HEK293 (cell line): ENCODE results near the gene STARD10.

Experiments used
- IKZF3 ChIP-seq: fragments of 450-650 bp; IDR thresholded peaks from 2 replicates; pipeline ENCODE4 v1.5.0; 2018; ENCODE audit warnings: missing biosample characterization, mild to moderate bottlenecking, missing genetic modification characterization, moderate library complexity
- SCRT1 ChIP-seq: fragments of 450-650 bp; formaldehyde crosslinking; IDR thresholded peaks from 2 replicates; pipeline ENCODE4 v1.5.1; 2016; ENCODE audit warnings: missing biosample characterization, missing genetic modification characterization, borderline replicate concordance
- SP2 ChIP-seq: fragments of 450-650 bp; formaldehyde crosslinking; IDR thresholded peaks from 2 replicates; pipeline ENCODE4 v1.5.1; 2016; ENCODE audit warnings: missing biosample characterization, missing genetic modification characterization
- YY1 ChIP-seq: fragments of 450-650 bp; formaldehyde crosslinking; IDR thresholded peaks from 2 replicates; pipeline ENCODE4 v1.5.1; 2018; ENCODE audit warnings: missing biosample characterization, missing genetic modification characterization
- ZNF114 ChIP-seq: fragments of 450-650 bp; formaldehyde crosslinking; IDR thresholded peaks from 2 replicates; pipeline ENCODE4 v1.5.0; 2017; ENCODE audit warnings: missing biosample characterization, missing genetic modification characterization
- ZNF146 ChIP-seq: fragments of 450-650 bp; formaldehyde crosslinking; IDR thresholded peaks from 2 replicates; pipeline ENCODE4 v1.5.1; 2016; ENCODE audit warnings: missing biosample characterization, missing genetic modification characterization
- ZNF184 ChIP-seq: fragments of 450-650 bp; IDR thresholded peaks from 2 replicates; pipeline ENCODE4 v1.5.1; 2018; ENCODE audit warnings: missing biosample characterization, mild to moderate bottlenecking, missing genetic modification characterization
- ZNF416 ChIP-seq: fragments of 450-650 bp; formaldehyde crosslinking; IDR thresholded peaks from 2 replicates; pipeline ENCODE4 v1.5.1; 2016; ENCODE audit warnings: missing biosample characterization, missing genetic modification characterization
- ZNF529 ChIP-seq: fragments of 450-650 bp; formaldehyde crosslinking; IDR thresholded peaks from 2 replicates; pipeline ENCODE4 v1.5.1; 2017; ENCODE audit warnings: missing genetic modification characterization, missing biosample characterization; ENCODE audit not compliant: insufficient replicate concordance
- ZNF747 ChIP-seq: fragments of 450-650 bp; formaldehyde crosslinking; IDR thresholded peaks from 2 replicates; pipeline ENCODE4 v1.5.1; 2016; ENCODE audit warnings: missing biosample characterization, missing genetic modification characterization
- ZSCAN16 ChIP-seq: fragments of 450-650 bp; formaldehyde crosslinking; IDR thresholded peaks from 2 replicates; pipeline ENCODE4 v1.5.1; 2016; ENCODE audit warnings: missing biosample characterization, missing genetic modification characterization
- TF ChIP-seq, protein P1 (sequence below): fragments of 450-650 bp; formaldehyde crosslinking; IDR thresholded peaks from 2 replicates; pipeline ENCODE4 v1.5.1; 2016; ENCODE audit warnings: missing biosample characterization, missing genetic modification characterization
- TF ChIP-seq, protein P2 (sequence below): fragments of 450-650 bp; formaldehyde crosslinking; IDR thresholded peaks from 2 replicates; pipeline ENCODE4 v1.5.1; 2016; ENCODE audit warnings: missing biosample characterization, missing genetic modification characterization
- TF ChIP-seq, protein P3 (sequence below): fragments of 450-650 bp; formaldehyde crosslinking; IDR thresholded peaks from 2 replicates; pipeline ENCODE4 v1.5.1; 2016; ENCODE audit warnings: missing biosample characterization, missing genetic modification characterization, low read depth

DNA sequence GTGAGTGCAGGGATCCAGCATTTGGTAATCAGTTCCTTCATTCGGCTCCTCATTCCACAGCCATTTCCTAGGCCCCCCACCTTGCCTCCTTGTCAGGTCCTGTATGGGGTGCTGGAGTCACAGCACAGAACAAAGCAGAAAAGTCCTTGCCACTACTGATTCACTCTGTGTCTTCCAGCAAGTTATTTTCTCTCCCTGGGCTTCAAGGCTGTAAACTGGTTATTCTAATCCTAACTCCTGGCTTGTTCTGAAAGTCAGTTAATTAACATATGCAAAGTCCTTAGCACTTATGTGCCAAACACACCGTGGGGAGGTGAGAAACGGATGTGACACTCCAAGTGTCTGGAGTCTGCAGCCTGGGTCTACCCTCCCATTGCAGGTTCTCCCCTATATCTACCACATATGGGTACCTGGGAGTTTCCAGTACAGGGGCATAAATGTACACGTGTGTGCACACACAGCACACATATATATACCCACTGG is 89.0 kb downstream of the STARD10 start:
- TF ChIP-seq, protein P1, sequence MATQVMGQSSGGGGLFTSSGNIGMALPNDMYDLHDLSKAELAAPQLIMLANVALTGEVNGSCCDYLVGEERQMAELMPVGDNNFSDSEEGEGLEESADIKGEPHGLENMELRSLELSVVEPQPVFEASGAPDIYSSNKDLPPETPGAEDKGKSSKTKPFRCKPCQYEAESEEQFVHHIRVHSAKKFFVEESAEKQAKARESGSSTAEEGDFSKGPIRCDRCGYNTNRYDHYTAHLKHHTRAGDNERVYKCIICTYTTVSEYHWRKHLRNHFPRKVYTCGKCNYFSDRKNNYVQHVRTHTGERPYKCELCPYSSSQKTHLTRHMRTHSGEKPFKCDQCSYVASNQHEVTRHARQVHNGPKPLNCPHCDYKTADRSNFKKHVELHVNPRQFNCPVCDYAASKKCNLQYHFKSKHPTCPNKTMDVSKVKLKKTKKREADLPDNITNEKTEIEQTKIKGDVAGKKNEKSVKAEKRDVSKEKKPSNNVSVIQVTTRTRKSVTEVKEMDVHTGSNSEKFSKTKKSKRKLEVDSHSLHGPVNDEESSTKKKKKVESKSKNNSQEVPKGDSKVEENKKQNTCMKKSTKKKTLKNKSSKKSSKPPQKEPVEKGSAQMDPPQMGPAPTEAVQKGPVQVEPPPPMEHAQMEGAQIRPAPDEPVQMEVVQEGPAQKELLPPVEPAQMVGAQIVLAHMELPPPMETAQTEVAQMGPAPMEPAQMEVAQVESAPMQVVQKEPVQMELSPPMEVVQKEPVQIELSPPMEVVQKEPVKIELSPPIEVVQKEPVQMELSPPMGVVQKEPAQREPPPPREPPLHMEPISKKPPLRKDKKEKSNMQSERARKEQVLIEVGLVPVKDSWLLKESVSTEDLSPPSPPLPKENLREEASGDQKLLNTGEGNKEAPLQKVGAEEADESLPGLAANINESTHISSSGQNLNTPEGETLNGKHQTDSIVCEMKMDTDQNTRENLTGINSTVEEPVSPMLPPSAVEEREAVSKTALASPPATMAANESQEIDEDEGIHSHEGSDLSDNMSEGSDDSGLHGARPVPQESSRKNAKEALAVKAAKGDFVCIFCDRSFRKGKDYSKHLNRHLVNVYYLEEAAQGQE (tag by site-specific recombination) = no peak
- TF ChIP-seq, protein P2, sequence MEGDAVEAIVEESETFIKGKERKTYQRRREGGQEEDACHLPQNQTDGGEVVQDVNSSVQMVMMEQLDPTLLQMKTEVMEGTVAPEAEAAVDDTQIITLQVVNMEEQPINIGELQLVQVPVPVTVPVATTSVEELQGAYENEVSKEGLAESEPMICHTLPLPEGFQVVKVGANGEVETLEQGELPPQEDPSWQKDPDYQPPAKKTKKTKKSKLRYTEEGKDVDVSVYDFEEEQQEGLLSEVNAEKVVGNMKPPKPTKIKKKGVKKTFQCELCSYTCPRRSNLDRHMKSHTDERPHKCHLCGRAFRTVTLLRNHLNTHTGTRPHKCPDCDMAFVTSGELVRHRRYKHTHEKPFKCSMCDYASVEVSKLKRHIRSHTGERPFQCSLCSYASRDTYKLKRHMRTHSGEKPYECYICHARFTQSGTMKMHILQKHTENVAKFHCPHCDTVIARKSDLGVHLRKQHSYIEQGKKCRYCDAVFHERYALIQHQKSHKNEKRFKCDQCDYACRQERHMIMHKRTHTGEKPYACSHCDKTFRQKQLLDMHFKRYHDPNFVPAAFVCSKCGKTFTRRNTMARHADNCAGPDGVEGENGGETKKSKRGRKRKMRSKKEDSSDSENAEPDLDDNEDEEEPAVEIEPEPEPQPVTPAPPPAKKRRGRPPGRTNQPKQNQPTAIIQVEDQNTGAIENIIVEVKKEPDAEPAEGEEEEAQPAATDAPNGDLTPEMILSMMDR (tag by site-specific recombination) = no peak
- TF ChIP-seq ZNF146 (tag by site-specific recombination) (no peak), YY1 (tag by site-specific recombination) (no peak), ZNF184 (tag by site-specific recombination) (no peak), ZNF747 (tag by site-specific recombination) (no peak), ZNF416 (no peak), IKZF3 (tag by site-specific recombination) (no peak), SP2 (tag by site-specific recombination) (no peak), SCRT1 (no peak), ZSCAN16 (tag by site-specific recombination) (no peak), ZNF114 (no peak), ZNF529 (tag by site-specific recombination) (no peak)
- TF ChIP-seq, protein P3, sequence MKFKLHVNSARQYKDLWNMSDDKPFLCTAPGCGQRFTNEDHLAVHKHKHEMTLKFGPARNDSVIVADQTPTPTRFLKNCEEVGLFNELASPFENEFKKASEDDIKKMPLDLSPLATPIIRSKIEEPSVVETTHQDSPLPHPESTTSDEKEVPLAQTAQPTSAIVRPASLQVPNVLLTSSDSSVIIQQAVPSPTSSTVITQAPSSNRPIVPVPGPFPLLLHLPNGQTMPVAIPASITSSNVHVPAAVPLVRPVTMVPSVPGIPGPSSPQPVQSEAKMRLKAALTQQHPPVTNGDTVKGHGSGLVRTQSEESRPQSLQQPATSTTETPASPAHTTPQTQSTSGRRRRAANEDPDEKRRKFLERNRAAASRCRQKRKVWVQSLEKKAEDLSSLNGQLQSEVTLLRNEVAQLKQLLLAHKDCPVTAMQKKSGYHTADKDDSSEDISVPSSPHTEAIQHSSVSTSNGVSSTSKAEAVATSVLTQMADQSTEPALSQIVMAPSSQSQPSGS (tag by site-specific recombination) = no peak
